HepG2 (cell line): Measurements from ENCODE around the gene L2HGDH. TPM values are rescaled to one million over a fixed set of nuclear protein-coding genes. Genes with fewer than 3 reads are reported as not detected.
"Not testable (repeated sequence)": the region's sequence is repeated elsewhere in the genome, so short reads cannot be mapped to it uniquely, and the experiment has no call there.

Source experiments
- ATAC-seq: fragments of 200-7000 bp; cut with Tn5 transposase; 3 replicates; pipeline ENCODE4 v1.9.1; 2020; ENCODE audit warnings: mild to moderate bottlenecking, moderate library complexity
- BruUV-seq: library from RNA; stranded (reverse); fragments of 400-500 nt; replicated peaks from 2 replicates; lab custom pipeline; 2021; lab: Mats Ljungman, UMichigan
- CTCF ChIA-PET: fragments of 300-600 bp; formaldehyde crosslinking; extraction: SDS; loops from one replicate; lab custom pipeline; 2021; ENCODE audit warnings: low total read pairs, inconsistent platforms, low intra/inter-chr PET ratio; lab: Yijun Ruan, JAX
- POLR2A ChIA-PET: fragments of 350-600 bp; sonication (Branson Sonifier 250); formaldehyde crosslinking; loops from one replicate; lab custom pipeline; 2020; ENCODE audit warnings: antibody characterized with exemption, inconsistent platforms; lab: Yijun Ruan, JAX
- DNase-seq: peaks from one replicate; pipeline ENCODE4 v3.0.0-alpha.2; 2015; ENCODE audit warnings: low spot score
- FAIRE-seq: peaks from 3 replicates; lab custom pipeline; 2011; peaks lifted over from hg19 to GRCh38; lab: Jason Lieb, UNC
- H2AFZ ChIP-seq: one replicate; pipeline ENCODE4 v1.6.1; 2011; ENCODE audit warnings: low read length, inconsistent platforms
- H3K27ac ChIP-seq: fragments of 300-600 bp; 3 replicates; pipeline ENCODE4 v1.8.0; 2011; ENCODE audit warnings: mixed run types, mild to moderate bottlenecking, mixed read lengths, low read length, inconsistent platforms; ENCODE audit not compliant: insufficient read depth; ENCODE audit errors: extremely low read length
- H3K27me3 ChIP-seq, 2 experiments: fragments of 200-600 bp in 1 of 2; 2 replicates in 1 of 2; 3 replicates in 1 of 2; pipeline versions ENCODE4 v1.6.0 to v1.8.0; 2011; ENCODE audit warnings: low read length in 2 of 2, mild to moderate bottlenecking in 2 of 2, moderate library complexity in 2 of 2, inconsistent platforms in 1 of 2; ENCODE audit not compliant: insufficient read depth in 2 of 2, control insufficient read depth in 1 of 2
- H3K36me3 ChIP-seq, 2 experiments: fragments of 200-600 bp in 1 of 2; replicated peaks in 1 of 2; 2 replicates in 1 of 2; 3 replicates in 1 of 2; pipeline versions ENCODE4 v1.5.1 to v1.8.0; 2011; ENCODE audit warnings: low read length in 2 of 2, inconsistent platforms in 1 of 2; ENCODE audit not compliant: insufficient read depth in 2 of 2, control insufficient read depth in 1 of 2
- H3K4me1 ChIP-seq: 2 replicates; pipeline ENCODE4 v1.5.1; 2012; ENCODE audit warnings: low read length, inconsistent platforms; ENCODE audit not compliant: insufficient read depth
- H3K4me2 ChIP-seq: 2 replicates; pipeline ENCODE4 v1.6.0; 2011; ENCODE audit warnings: low read depth, low read length, inconsistent platforms
- H3K4me3 ChIP-seq, 3 experiments: fragments of 200-600 bp in 1 of 3; sonication (generic), shearing (Covaris generic) in 1 of 3; replicated peaks in 1 of 3; 2 replicates each; pipeline ENCODE4 v1.5.1; 2011 to 2016; ENCODE audit warnings: low read length in 3 of 3, inconsistent platforms in 2 of 3, low read depth in 2 of 3, mild to moderate bottlenecking in 2 of 3, control low read depth in 1 of 3, mixed read lengths in 1 of 3; ENCODE audit not compliant: insufficient read depth in 1 of 3
- H3K79me2 ChIP-seq: one replicate; pipeline ENCODE4 v1.6.1; 2011; ENCODE audit warnings: low read length, inconsistent platforms; ENCODE audit not compliant: insufficient read depth
- H3K9ac ChIP-seq: 2 replicates; pipeline ENCODE4 v1.6.0; 2011; ENCODE audit warnings: mild to moderate bottlenecking, low read depth, low read length, inconsistent platforms; ENCODE audit not compliant: insufficient read depth
- H3K9me3 ChIP-seq: 2 replicates; pipeline ENCODE4 v1.5.1; 2012; ENCODE audit warnings: mild to moderate bottlenecking, low read length
- H4K20me1 ChIP-seq: 2 replicates; pipeline ENCODE4 v1.6.0; 2011; ENCODE audit warnings: inconsistent platforms, mild to moderate bottlenecking, low read length, moderate library complexity; ENCODE audit not compliant: insufficient read depth
- CENPBD1 ChIP-seq: sonication (generic); formaldehyde crosslinking; IDR thresholded peaks from 2 replicates; pipeline ENCODE4 v1.8.0; 2022; ENCODE audit warnings: missing genetic modification reagents, low read depth, mild to moderate bottlenecking, borderline replicate concordance
- IKZF5 ChIP-seq: IDR thresholded peaks from 2 replicates; pipeline ENCODE4 v1.6.1; 2018; ENCODE audit warnings: missing genetic modification reagents, mild to moderate bottlenecking, missing compliant biosample characterization
- JUNB ChIP-seq: sonication (generic); formaldehyde crosslinking; IDR thresholded peaks from 2 replicates; pipeline ENCODE4 v1.8.0; 2022; ENCODE audit warnings: missing genetic modification reagents, mild to moderate bottlenecking, borderline replicate concordance
- MXD1 ChIP-seq: sonication (generic); formaldehyde crosslinking; IDR thresholded peaks from 2 replicates; pipeline ENCODE4 v1.4.0; 2020; ENCODE audit warnings: mild to moderate bottlenecking, missing genetic modification reagents
- RAD51 ChIP-seq: fragments of 450-650 bp; IDR thresholded peaks from 2 replicates; pipeline ENCODE4 v1.6.1; 2016; ENCODE audit warnings: borderline replicate concordance
- SETDB1 ChIP-seq: sonication (generic); formaldehyde crosslinking; IDR thresholded peaks from 2 replicates; pipeline ENCODE4 v1.5.1; 2020; ENCODE audit warnings: missing genetic modification reagents, mild to moderate bottlenecking, borderline replicate concordance
- SOX13 ChIP-seq, 3 experiments: fragments of 450-650 bp in 1 of 3; sonication (generic) in 1 of 3; formaldehyde crosslinking in 1 of 3; IDR thresholded peaks in 2 of 3; conservative IDR thresholded peaks in 1 of 3; 2 replicates each; pipeline versions ENCODE4 v1.5.0 to v1.6.1; 2016 to 2020; ENCODE audit warnings: antibody characterized with exemption in 1 of 3, mild to moderate bottlenecking in 1 of 3, missing compliant biosample characterization in 1 of 3, missing genetic modification reagents in 1 of 3, moderate library complexity in 1 of 3
- ZBTB37 ChIP-seq: sonication (generic); formaldehyde crosslinking; IDR thresholded peaks from 2 replicates; pipeline ENCODE4 v1.4.0; 2020; ENCODE audit warnings: mild to moderate bottlenecking, missing genetic modification reagents
- ZNF20 ChIP-seq: sonication (generic); formaldehyde crosslinking; IDR thresholded peaks from 2 replicates; pipeline ENCODE4 v1.4.0; 2020; ENCODE audit warnings: mild to moderate bottlenecking, moderate library complexity, missing genetic modification reagents
- ZNF280B ChIP-seq: sonication (generic); formaldehyde crosslinking; IDR thresholded peaks from 2 replicates; pipeline ENCODE4 v1.5.0; 2020; ENCODE audit warnings: missing genetic modification reagents, mild to moderate bottlenecking, borderline replicate concordance
- ZNF30 ChIP-seq: sonication (generic); formaldehyde crosslinking; IDR thresholded peaks from 2 replicates; pipeline ENCODE4 v1.5.0; 2020; ENCODE audit warnings: mild to moderate bottlenecking, missing genetic modification reagents
- WGBS: methylation state at CpG from one replicate; pipeline ENCODE4 v1.1.6; 2017; ENCODE audit warnings: low lambda C conversion rate; 5-methylcytosine and 5-hydroxymethylcytosine counted together
- in situ Hi-C: cut with HindIII; loops from 2 replicates; pipeline ENCODE4 v1.10.0; 2017; ENCODE audit warnings: low pct_unique_long_range_greater_than_20kb; ENCODE audit not compliant: extremely low pct_ligation_motif_present
- intact Hi-C: fragments of 100-400 bp; cut with micrococcal nuclease; formaldehyde crosslinking; loops from one replicate; pipeline ENCODE4 v1.10.0; 2022; ENCODE audit not compliant: unreplicated experiment
- polyA plus RNA-seq, 8 experiments: library from polyadenylated mRNA; depleted of rRNA in 3 of 8; stranded (reverse) in 7 of 8; unstranded in 1 of 8; fragments of >200 nt; fragmentation: Illumina TruSeq in 4 of 8; extraction: Trizol in 4 of 8; gene quantifications; 2 replicates each; pipeline versions ENCODE4 v1.2.1 to v1.2.3, GENCODE V29; 2011 to 2016; ENCODE audit warnings: low read depth in 4 of 8, missing spikeins in 1 of 8, mixed read lengths in 1 of 8; ENCODE audit not compliant: insufficient read depth in 1 of 8
- total RNA-seq, 5 experiments: library from RNA; depleted of rRNA; stranded (reverse); fragments of >200 nt; fragmentation: Illumina TruSeq; extraction: Trizol; gene quantifications; 2 replicates each; pipeline ENCODE4 v1.2.3, GENCODE V29; 2016; ENCODE audit warnings: low read depth in 1 of 5

The L2HGDH gene
- total and polyA plus RNA-seq, 2 of the 13 experiments (the other 11 are each of a cell fraction or from before 2014, with no cell fraction given) = 3.3 to 5.0 TPM

DNA sequence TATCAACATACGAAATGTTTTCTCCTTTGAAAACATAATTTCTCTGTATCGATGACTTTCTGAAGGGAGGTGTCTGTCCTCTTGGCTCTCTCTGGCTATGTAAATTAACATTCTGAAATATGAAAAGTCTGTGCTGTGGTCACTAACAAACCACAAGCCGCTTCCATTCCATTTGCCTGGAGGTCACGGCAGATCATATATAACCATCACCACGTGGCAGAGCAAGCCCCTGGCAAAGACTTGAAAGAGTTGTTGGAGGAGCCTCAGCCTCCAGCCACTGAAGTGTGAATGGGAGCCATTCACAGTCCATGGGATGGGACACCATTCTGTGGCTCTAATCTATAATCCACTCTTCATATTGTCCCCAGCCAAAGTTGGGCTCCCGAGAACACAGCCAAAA, 45.1 kb upstream of the L2HGDH start (continued):
- no peak for TF ChIP-seq MXD1 (CRISPR knock-in tag)

- CTCF ChIA-PET, BruUV-seq, H3K9ac ChIP-seq, H3K27ac ChIP-seq, H3K36me3 ChIP-seq, H3K79me2 ChIP-seq, ATAC-seq, H2AFZ ChIP-seq, H3K9me3 ChIP-seq, intact Hi-C loops, H4K20me1 ChIP-seq, in situ Hi-C loops, DNase-seq, FAIRE-seq, H3K4me1 ChIP-seq, H3K4me2 ChIP-seq, H3K4me3 ChIP-seq, H3K27me3 ChIP-seq, POLR2A ChIA-PET: not testable (repeated sequence)
- WGBS = 88% methylated on average over 3 of the region's 3 CpGs
Observed at GRCh38 chr14:50356283-50356682, 44.3 kb upstream of the L2HGDH start.

DNA sequence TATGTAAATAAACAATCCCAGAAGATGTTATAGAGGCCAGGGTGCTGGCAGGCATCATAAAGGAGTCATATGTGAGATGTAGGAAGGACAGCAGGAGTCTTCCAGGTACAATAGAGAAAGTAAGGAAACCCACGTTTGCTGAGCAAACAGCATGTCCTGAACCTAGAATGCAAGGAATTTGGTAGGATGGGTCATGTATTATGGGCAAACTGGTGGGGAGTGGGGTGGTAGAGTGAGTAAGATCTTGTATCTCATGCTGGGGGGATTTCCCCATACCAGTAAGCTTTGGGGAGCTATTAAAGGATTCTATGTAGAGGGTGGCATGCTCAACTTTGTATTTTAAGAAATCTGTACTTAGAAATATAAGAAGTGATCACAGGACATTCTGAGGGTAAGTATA, 43.7 kb upstream of the L2HGDH start:
- Histone ChIP-seq H3K79me2 (no peaks in the 10 kb centered on the region), H3K4me2 (no peak overlapping the region), H3K4me1 (no peaks in the 10 kb centered on the region), H3K9me3 (no peaks in the 10 kb centered on the region), H4K20me1 (no peaks in the 10 kb centered on the region), H3K36me3 (no peaks in the 10 kb centered on the region), H3K27me3 (no peaks in the 10 kb centered on the region), H3K27ac (no peak overlapping the region), H2AFZ (no peak overlapping the region), H3K9ac (no peak overlapping the region), H3K4me3 (no peak overlapping the region)
- intact Hi-C loops (no loop called here), in situ Hi-C loops (no loop called here)
- ChIA-PET POLR2A (no interaction called here), CTCF (no interaction called here)
- no peak for DNase-seq
- no peak for ATAC-seq
- BruUV-seq = no TSS peak
- no peak for FAIRE-seq
- WGBS = 80% methylated on average over 1 of the region's 1 CpG
- no peak for TF ChIP-seq CENPBD1 (CRISPR knock-in tag)
- TF ChIP-seq JUNB = no peak
- no peak for TF ChIP-seq ZBTB37 (CRISPR knock-in tag)
- no peak for TF ChIP-seq IKZF5 (CRISPR knock-in tag)
- no peak for TF ChIP-seq SOX13 (IDR thresholded peaks at IDR 0.05)
- TF ChIP-seq SOX13 (CRISPR knock-in tag; conservative IDR thresholded peaks at IDR 0.05 in 1 of 2, IDR thresholded peaks at IDR 0.05 in 1 of 2) = no peak
- TF ChIP-seq ZNF20 = no peak
- TF ChIP-seq RAD51 = no peak
- TF ChIP-seq ZNF30 (CRISPR knock-in tag) = no peak
- TF ChIP-seq ZNF280B (CRISPR knock-in tag) = no peak
- TF ChIP-seq SETDB1 (CRISPR knock-in tag) = no peak
